ENCODE results near the gene CORO7.
"Not testable (repeated sequence)": the region's sequence is repeated elsewhere in the genome, so short reads cannot be mapped to it uniquely, and the experiment has no call there.

The CORO7 gene

DNA sequence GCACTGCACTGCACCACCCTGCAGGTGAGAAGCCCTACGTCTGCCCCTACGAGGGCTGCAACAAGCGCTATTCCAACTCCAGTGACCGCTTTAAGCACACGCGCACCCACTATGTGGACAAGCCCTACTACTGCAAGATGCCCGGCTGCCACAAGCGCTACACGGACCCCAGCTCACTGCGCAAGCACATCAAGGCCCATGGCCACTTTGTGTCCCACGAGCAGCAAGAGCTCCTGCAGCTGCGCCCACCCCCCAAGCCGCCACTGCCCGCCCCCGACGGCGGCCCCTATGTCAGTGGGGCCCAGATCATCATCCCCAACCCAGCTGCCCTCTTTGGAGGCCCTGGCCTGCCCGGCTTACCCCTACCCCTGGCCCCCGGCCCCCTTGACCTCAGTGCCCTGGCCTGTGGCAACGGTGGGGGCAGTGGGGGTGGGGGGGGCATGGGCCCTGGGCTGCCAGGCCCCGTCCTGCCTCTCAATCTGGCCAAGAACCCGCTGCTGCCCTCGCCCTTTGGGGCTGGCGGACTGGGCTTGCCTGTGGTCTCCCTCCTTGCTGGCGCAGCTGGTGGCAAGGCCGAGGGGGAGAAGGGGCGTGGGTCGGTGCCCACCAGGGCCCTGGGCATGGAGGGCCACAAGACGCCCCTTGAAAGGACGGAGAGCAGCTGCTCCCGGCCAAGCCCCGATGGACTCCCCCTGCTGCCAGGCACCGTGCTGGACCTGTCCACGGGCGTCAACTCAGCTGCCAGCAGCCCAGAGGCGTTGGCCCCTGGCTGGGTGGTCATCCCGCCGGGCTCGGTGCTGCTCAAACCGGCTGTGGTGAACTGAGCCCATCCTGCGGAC lies 79.5 kb downstream of the CORO7 start:
- TF ChIP-seq ZFX (IDR thresholded peaks at IDR 0.05; ENCODE audit: borderline replicate concordance), result no peak
- TF ChIP-seq, protein P1, sequence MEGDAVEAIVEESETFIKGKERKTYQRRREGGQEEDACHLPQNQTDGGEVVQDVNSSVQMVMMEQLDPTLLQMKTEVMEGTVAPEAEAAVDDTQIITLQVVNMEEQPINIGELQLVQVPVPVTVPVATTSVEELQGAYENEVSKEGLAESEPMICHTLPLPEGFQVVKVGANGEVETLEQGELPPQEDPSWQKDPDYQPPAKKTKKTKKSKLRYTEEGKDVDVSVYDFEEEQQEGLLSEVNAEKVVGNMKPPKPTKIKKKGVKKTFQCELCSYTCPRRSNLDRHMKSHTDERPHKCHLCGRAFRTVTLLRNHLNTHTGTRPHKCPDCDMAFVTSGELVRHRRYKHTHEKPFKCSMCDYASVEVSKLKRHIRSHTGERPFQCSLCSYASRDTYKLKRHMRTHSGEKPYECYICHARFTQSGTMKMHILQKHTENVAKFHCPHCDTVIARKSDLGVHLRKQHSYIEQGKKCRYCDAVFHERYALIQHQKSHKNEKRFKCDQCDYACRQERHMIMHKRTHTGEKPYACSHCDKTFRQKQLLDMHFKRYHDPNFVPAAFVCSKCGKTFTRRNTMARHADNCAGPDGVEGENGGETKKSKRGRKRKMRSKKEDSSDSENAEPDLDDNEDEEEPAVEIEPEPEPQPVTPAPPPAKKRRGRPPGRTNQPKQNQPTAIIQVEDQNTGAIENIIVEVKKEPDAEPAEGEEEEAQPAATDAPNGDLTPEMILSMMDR (IDR thresholded peaks at IDR 0.05), result no peak
- H3K27ac ChIP-seq, result no peak overlapping the region

GRCh38 chr16:4334724-4335495 lies 81.5 kb downstream of the CORO7 start:
- TF ChIP-seq ZFX (IDR thresholded peaks at IDR 0.05; ENCODE audit: borderline replicate concordance), result no peak
- TF ChIP-seq, protein P1 (IDR thresholded peaks at IDR 0.05), result no peak
- no peak overlapping the region for H3K27ac ChIP-seq

GRCh38 chr16:4333714-4334113 lies 82.7 kb downstream of the CORO7 start:
- H3K27ac ChIP-seq, result not testable (repeated sequence)

GRCh38 chr16:4333308-4333638 lies 83.1 kb downstream of the CORO7 start:
- TF ChIP-seq ZFX (IDR thresholded peaks at IDR 0.05; ENCODE audit: borderline replicate concordance), result no peak
- TF ChIP-seq, protein P1 (IDR thresholded peaks at IDR 0.05), result no peak
- H3K27ac ChIP-seq, result no peak overlapping the region

DNA sequence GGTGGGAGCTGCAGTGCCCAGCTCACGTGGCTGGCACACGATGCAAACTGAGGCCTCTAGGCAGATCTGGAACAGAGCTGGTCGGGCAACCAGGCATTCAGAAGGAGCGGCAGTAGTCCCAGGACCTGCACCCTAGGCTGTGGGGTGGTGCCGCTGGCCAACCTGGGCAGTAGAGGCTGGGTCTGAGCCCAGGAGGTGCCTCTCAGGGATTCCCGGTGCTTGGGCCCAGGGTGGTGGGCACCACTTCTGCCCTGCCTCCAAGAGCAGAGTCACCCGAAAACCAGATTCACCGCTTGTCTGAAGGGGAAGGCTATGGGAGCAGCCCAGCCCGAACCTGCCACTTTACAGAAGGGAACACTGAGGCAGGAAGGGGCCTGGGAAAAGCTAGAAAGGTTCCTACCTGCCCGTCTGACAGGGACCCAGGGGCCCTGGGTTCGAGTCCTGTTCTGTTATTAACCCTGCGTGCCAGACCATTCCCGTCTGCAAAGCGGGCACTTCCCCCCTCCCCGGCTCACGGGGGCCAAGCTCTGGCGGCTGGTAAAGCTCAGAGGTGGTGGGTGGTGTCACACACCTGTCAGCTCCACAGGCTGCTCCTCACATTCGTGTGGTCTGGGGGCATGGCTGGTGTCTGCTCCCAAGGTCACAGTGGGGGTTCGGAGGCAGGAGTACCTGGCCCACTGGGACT lies 83.6 kb downstream of the CORO7 start:
- TF ChIP-seq ZFX (IDR thresholded peaks at IDR 0.05; ENCODE audit: borderline replicate concordance), result no peak
- TF ChIP-seq, protein P1 (IDR thresholded peaks at IDR 0.05), result no peak
- no peak overlapping the region for H3K27ac ChIP-seq

DNA sequence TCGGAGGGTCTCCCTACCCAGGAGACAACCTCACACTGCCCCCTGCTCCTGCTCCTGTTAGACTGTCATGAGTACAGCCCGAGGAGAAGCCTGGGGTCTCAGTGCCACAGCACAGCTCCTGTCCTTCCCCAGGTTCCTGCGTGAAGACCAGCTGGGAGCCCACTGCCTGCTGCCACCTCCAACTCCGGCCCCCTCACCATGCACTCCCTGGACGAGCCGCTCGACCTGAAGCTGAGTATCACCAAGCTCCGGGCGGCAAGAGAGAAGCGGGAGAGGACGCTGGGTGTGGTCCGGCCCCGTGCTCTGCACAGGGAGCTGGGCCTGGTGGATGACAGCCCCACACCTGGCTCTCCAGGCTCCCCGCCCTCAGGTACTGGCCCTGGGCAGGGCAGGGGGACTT lies 84.3 kb downstream of the CORO7 start:
- TF ChIP-seq, protein P1 (IDR thresholded peaks at IDR 0.05), result no peak
- TF ChIP-seq ZFX (IDR thresholded peaks at IDR 0.05; ENCODE audit: borderline replicate concordance), result no peak
- no peak overlapping the region for H3K27ac ChIP-seq

- no peak overlapping the region for H3K27ac ChIP-seq
- TF ChIP-seq, protein P1 (IDR thresholded peaks at IDR 0.05), result peak; percentile 96
- TF ChIP-seq ZFX (IDR thresholded peaks at IDR 0.05; ENCODE audit: borderline replicate concordance), result no peak
Measured at GRCh38 chr16:4330277-4330874, 86.0 kb downstream of the CORO7 start.
